ENCODE data around the gene ADO. TPM values are rescaled to one million over a fixed set of nuclear protein-coding genes. Genes with fewer than 3 reads are reported as not detected.

The ADO gene
- total RNA-seq, result 10 to 100 TPM in 2 of 4 donors, 1 to 10 TPM in 2; 8.3 to 15.4 (median 12.0) TPM

- Histone ChIP-seq H3K27me3 (no peaks in the 10 kb centered on the region), H3K27ac (peak within 1 kb of the TSS; percentile 84 to 95 (median 92)), H3K4me3 (peak within 1 kb of the TSS; percentile 82 to 96 (median 92)), H3K4me1 (peaks cover 0 to 22% (median 3%) of the 10 kb centered on the region in 4 donors), H3K36me3 (no peaks in the 10 kb centered on the region), H3K9me3 (no peaks in the 10 kb centered on the region)
- DNase-seq, result peak; percentile 84 to 91 (median 88)
- peak in 1 of 6 experiments; percentile 12 for TF ChIP-seq CTCF (IDR thresholded peaks at IDR 0.05)
- TF ChIP-seq POLR2A (IDR thresholded peaks at IDR 0.05), result peak; percentile 33 to 38
These were observed at the start of gene ADO for GRCh38 chr10:62804356-62805230. ADO (plus strand) TSS chr10:62804720; CDS start chr10:62805060, 340 bp downstream.

- Histone ChIP-seq H3K4me1 (no peaks in the 10 kb centered on the region), H3K4me3 (no peak overlapping the region), H3K27ac (no peak overlapping the region), H3K9me3 (no peaks in the 10 kb centered on the region), H3K36me3 (no peaks in the 10 kb centered on the region), H3K27me3 (no peaks in the 10 kb centered on the region)
- no peak for TF ChIP-seq CTCF (IDR thresholded peaks at IDR 0.05)
- no peak for TF ChIP-seq POLR2A (IDR thresholded peaks at IDR 0.05)
- no peak for DNase-seq
These were observed 49.6 kb upstream of the ADO start for GRCh38 chr10:62754963-62755362.

GRCh38 chr10:62755662-62756653 is 48.6 kb upstream of the ADO start:
- Histone ChIP-seq H3K27ac (no peak overlapping the region), H3K4me3 (no peak overlapping the region), H3K4me1 (no peaks in the 10 kb centered on the region), H3K27me3 (no peaks in the 10 kb centered on the region), H3K36me3 (no peaks in the 10 kb centered on the region), H3K9me3 (no peaks in the 10 kb centered on the region)
- TF ChIP-seq POLR2A (IDR thresholded peaks at IDR 0.05) (no peak), CTCF (IDR thresholded peaks at IDR 0.05) (no peak)
- no peak for DNase-seq

DNA sequence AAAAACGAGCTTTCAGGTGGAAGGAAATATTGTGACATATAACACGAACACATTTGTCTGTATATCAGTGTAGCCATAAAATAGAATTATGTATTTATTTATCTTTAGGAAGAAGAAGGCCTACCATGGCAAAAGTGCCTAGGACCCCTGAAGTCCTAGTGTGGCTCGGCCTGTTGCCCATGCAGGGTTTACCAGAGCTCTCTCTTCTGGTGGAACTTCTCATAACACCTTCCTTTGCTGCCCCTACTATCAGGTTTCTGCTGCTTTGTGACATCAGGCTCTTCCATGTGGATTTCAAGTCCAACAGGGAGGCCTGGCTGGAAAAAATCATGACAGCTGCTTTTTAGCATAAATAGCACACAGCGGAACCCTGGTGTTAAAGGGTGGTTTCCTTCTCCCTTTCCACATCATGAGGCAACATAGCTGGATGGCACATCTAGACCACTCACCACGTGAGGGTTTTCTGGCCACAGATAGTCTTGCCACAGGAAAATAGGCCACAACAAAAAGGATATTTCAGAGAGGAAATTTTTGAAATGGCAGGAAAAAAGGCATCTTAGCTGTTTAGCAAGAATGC is 44.8 kb upstream of the ADO start:
- Histone ChIP-seq H3K27me3 (no peaks in the 10 kb centered on the region), H3K9me3 (no peaks in the 10 kb centered on the region), H3K4me3 (no peak overlapping the region), H3K27ac (peak overlapping the region in 1 of 4 donors; percentile 12), H3K4me1 (no peaks in the 10 kb centered on the region), H3K36me3 (no peaks in the 10 kb centered on the region)
- TF ChIP-seq CTCF (IDR thresholded peaks at IDR 0.05), result no peak
- TF ChIP-seq POLR2A (IDR thresholded peaks at IDR 0.05), result no peak
- no peak for DNase-seq

DNA sequence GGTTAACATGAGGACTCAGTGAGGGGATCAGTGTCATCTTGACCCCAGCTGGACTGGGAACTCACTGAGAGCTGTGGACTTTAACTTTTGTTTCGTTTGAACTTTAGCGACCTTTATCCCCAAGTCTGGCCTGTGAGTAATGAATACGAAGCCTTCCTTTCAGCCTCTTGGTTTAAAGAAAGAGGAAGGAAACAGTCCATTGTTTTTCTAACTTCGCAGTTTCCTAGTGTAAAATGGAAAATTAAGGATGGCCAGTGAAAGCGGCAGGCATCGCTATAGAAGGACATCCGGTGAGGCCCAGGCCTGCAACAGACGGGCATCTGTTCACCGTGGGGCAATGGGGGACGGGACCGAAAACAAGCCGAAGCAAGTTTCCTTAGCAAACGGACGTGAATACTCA is 44.1 kb upstream of the ADO start:
- TF ChIP-seq CTCF (IDR thresholded peaks at IDR 0.05), result no peak
- TF ChIP-seq POLR2A (IDR thresholded peaks at IDR 0.05), result no peak
- no peaks in the 10 kb centered on the region for H3K9me3 ChIP-seq
- no peaks in the 10 kb centered on the region for H3K27me3 ChIP-seq
- H3K36me3 ChIP-seq, result no peaks in the 10 kb centered on the region
- H3K27ac ChIP-seq, result peak overlapping the region in 2 of 4 donors; percentile 12 to 32
- H3K4me1 ChIP-seq, result no peaks in the 10 kb centered on the region
- H3K4me3 ChIP-seq, result no peak overlapping the region
- DNase-seq, result no peak
